Measurements from ENCODE around the gene CPTP. TPM values are rescaled to one million over a fixed set of nuclear protein-coding genes. Genes with fewer than 3 reads are reported as not detected.
A peak's percentile ranks its signal among the peaks of the same experiment; 100 is the strongest.

CPTP gene
- total and polyA plus RNA-seq, 4 donors = 7.9 to 45.1 (median 22.5) TPM

DNA sequence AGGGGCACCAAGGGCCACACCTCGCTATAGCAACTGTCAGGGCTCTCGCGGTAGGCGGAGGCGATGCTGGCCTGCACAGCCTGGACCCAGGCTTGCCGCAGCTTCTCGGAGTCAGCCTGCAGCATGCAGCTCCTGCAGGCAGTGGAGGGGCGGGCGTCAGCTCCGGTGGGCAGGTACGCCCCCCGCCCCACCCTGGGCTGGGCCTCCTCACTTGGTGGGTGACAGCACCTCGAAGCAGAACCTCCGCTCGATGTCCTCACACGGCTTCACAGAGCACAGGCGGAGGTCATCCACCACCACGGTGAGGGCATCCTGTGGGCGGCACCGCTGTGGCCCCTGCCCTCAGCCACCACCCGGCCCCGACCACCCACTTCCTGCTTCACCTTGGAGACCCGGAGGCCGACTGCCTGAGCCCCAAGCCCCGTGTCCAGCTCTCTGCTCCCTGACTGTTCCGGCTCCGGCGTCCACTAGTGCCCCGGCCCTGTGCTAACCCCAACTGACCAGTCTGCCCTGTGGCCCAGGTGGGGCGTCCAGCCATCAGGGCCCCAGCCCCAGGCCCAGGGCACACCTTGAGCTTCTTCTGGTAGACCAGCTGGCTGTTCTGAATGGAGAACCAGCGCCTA is 26.7 kb upstream of the CPTP start:
- no peak overlapping the region for H3K27ac ChIP-seq (ENCODE audit: low read depth in 1 of 2, low read length in 2 of 2)
- TF ChIP-seq, protein P1, sequence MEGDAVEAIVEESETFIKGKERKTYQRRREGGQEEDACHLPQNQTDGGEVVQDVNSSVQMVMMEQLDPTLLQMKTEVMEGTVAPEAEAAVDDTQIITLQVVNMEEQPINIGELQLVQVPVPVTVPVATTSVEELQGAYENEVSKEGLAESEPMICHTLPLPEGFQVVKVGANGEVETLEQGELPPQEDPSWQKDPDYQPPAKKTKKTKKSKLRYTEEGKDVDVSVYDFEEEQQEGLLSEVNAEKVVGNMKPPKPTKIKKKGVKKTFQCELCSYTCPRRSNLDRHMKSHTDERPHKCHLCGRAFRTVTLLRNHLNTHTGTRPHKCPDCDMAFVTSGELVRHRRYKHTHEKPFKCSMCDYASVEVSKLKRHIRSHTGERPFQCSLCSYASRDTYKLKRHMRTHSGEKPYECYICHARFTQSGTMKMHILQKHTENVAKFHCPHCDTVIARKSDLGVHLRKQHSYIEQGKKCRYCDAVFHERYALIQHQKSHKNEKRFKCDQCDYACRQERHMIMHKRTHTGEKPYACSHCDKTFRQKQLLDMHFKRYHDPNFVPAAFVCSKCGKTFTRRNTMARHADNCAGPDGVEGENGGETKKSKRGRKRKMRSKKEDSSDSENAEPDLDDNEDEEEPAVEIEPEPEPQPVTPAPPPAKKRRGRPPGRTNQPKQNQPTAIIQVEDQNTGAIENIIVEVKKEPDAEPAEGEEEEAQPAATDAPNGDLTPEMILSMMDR (IDR thresholded peaks at IDR 0.05; ENCODE audit: low read depth, low read length, missing input control) = no peak
- TF ChIP-seq SP1 (IDR thresholded peaks at IDR 0.05) = no peak
- no peak for TF ChIP-seq FOXA1 (IDR thresholded peaks at IDR 0.05)
- TF ChIP-seq, protein P2, sequence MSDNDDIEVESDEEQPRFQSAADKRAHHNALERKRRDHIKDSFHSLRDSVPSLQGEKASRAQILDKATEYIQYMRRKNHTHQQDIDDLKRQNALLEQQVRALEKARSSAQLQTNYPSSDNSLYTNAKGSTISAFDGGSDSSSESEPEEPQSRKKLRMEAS (IDR thresholded peaks at IDR 0.05) = no peak
- TF ChIP-seq YY1 (IDR thresholded peaks at IDR 0.05) = no peak
- no peak for TF ChIP-seq RAD21 (IDR thresholded peaks at IDR 0.05)
- TF ChIP-seq, protein P3, sequence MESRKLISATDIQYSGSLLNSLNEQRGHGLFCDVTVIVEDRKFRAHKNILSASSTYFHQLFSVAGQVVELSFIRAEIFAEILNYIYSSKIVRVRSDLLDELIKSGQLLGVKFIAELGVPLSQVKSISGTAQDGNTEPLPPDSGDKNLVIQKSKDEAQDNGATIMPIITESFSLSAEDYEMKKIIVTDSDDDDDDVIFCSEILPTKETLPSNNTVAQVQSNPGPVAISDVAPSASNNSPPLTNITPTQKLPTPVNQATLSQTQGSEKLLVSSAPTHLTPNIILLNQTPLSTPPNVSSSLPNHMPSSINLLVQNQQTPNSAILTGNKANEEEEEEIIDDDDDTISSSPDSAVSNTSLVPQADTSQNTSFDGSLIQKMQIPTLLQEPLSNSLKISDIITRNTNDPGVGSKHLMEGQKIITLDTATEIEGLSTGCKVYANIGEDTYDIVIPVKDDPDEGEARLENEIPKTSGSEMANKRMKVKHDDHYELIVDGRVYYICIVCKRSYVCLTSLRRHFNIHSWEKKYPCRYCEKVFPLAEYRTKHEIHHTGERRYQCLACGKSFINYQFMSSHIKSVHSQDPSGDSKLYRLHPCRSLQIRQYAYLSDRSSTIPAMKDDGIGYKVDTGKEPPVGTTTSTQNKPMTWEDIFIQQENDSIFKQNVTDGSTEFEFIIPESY (IDR thresholded peaks at IDR 0.05) = no peak
- no peak for TF ChIP-seq HNF4G (IDR thresholded peaks at IDR 0.05)
- no peak for TF ChIP-seq RXRA (IDR thresholded peaks at IDR 0.05)
- TF ChIP-seq, protein P4, sequence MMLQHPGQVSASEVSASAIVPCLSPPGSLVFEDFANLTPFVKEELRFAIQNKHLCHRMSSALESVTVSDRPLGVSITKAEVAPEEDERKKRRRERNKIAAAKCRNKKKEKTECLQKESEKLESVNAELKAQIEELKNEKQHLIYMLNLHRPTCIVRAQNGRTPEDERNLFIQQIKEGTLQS (IDR thresholded peaks at IDR 0.05) = no peak
- TF ChIP-seq NR2F2 (IDR thresholded peaks at IDR 0.05) = no peak
- H3K27me3 ChIP-seq (ENCODE audit: control insufficient read depth in 4 of 4, insufficient read depth in 4 of 4, low read length in 3 of 4) = no peaks in the 10 kb centered on the region
- no peaks in the 10 kb centered on the region for H3K4me1 ChIP-seq (ENCODE audit: control insufficient read depth in 4 of 4, insufficient read depth in 4 of 4, low read length in 3 of 4)
- no peak overlapping the region for H3K9ac ChIP-seq (ENCODE audit: low read depth in 1 of 2, low read length in 2 of 2)
- H3K4me3 ChIP-seq (ENCODE audit: low read depth in 1 of 3, low read length in 3 of 3) = no peak overlapping the region
- H3K9me3 ChIP-seq (ENCODE audit: control insufficient read depth in 4 of 4, low read length in 3 of 4) = no peaks in the 10 kb centered on the region
- DNase-seq (ENCODE audit: low spot score) = no peak
- 95% methylated on average over 31 of the region's 31 CpGs for WGBS
- peaks cover 0 to 17% (median 2%) of the 10 kb centered on the region in 4 donors for H3K36me3 ChIP-seq (ENCODE audit: control insufficient read depth in 4 of 4, insufficient read depth in 3 of 4, low read depth in 1 of 4, low read length in 3 of 4)

DNA sequence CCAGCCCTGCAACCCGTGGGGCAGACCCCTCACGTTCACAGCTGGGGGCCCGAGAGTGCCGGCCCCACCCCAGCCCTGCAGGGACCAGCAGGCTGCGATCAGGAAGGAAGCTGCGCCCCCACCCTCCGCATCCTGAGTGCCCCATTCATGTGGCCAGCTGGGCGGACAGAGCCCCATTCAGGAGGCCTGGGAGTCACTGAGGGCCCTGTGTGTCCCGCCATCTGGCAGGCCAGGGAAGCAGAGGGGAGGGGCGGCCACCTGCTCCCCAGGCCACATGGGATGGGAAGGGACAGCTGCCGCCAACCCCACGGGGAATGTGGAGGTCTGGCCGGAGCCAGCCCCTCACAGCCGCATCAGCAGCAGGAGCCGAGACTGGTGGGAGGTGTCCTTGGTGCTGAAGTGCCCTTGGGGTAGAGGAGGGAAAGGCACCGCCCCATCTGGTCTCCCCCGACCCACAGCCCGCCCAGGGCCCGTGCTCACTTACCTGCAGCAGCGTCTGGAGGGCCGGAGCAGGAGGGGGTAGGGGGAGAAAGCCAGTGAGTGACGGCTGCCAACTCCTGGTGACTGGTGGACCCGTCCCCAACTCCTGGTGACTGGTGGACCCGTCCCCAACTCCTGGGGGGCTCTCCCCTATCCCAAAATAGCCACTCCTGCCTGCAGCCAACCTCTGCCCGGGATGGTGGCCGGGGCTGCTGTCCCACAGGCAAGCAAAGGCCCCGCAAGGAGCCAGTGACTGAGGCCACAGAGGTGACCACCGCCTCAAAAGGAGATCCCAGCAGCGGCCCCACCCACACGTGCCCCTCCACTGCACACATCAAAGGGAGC is 25.5 kb upstream of the CPTP start:
- no peak for TF ChIP-seq HNF4G (IDR thresholded peaks at IDR 0.05)
- TF ChIP-seq, protein P5, sequence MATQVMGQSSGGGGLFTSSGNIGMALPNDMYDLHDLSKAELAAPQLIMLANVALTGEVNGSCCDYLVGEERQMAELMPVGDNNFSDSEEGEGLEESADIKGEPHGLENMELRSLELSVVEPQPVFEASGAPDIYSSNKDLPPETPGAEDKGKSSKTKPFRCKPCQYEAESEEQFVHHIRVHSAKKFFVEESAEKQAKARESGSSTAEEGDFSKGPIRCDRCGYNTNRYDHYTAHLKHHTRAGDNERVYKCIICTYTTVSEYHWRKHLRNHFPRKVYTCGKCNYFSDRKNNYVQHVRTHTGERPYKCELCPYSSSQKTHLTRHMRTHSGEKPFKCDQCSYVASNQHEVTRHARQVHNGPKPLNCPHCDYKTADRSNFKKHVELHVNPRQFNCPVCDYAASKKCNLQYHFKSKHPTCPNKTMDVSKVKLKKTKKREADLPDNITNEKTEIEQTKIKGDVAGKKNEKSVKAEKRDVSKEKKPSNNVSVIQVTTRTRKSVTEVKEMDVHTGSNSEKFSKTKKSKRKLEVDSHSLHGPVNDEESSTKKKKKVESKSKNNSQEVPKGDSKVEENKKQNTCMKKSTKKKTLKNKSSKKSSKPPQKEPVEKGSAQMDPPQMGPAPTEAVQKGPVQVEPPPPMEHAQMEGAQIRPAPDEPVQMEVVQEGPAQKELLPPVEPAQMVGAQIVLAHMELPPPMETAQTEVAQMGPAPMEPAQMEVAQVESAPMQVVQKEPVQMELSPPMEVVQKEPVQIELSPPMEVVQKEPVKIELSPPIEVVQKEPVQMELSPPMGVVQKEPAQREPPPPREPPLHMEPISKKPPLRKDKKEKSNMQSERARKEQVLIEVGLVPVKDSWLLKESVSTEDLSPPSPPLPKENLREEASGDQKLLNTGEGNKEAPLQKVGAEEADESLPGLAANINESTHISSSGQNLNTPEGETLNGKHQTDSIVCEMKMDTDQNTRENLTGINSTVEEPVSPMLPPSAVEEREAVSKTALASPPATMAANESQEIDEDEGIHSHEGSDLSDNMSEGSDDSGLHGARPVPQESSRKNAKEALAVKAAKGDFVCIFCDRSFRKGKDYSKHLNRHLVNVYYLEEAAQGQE (IDR thresholded peaks at IDR 0.05) = peak; percentile 90
- peaks cover 0 to 14% (median 2%) of the 10 kb centered on the region in 4 donors for H3K36me3 ChIP-seq (ENCODE audit: control insufficient read depth in 4 of 4, insufficient read depth in 3 of 4, low read depth in 1 of 4, low read length in 3 of 4)
- H3K4me1 ChIP-seq (ENCODE audit: control insufficient read depth in 4 of 4, insufficient read depth in 4 of 4, low read length in 3 of 4) = no peaks in the 10 kb centered on the region
- 91% methylated on average over 30 of the region's 30 CpGs for WGBS
- H3K27me3 ChIP-seq (ENCODE audit: control insufficient read depth in 4 of 4, insufficient read depth in 4 of 4, low read length in 3 of 4) = no peaks in the 10 kb centered on the region
- H3K9me3 ChIP-seq (ENCODE audit: control insufficient read depth in 4 of 4, low read length in 3 of 4) = no peaks in the 10 kb centered on the region
- H3K9ac ChIP-seq (ENCODE audit: low read depth in 1 of 2, low read length in 2 of 2) = no peak overlapping the region
- H3K27ac ChIP-seq (ENCODE audit: low read depth in 1 of 2, low read length in 2 of 2) = no peak overlapping the region
- H3K4me3 ChIP-seq (ENCODE audit: low read depth in 1 of 3, low read length in 3 of 3) = no peak overlapping the region
- DNase-seq (ENCODE audit: low spot score) = no peak
